DMS 273 treated with DMSO at 0.1 percent for 48 hours (cell line): ENCODE results near the gene UBE2H.
"Not testable (repeated sequence)": the region's sequence is repeated elsewhere in the genome, so short reads cannot be mapped to it uniquely, and the experiment has no call there.

Experiments used
- DNase-seq: peaks from one replicate; lab custom pipeline; 2025; lab: John Stamatoyannopoulos, UW

The UBE2H gene

DNA sequence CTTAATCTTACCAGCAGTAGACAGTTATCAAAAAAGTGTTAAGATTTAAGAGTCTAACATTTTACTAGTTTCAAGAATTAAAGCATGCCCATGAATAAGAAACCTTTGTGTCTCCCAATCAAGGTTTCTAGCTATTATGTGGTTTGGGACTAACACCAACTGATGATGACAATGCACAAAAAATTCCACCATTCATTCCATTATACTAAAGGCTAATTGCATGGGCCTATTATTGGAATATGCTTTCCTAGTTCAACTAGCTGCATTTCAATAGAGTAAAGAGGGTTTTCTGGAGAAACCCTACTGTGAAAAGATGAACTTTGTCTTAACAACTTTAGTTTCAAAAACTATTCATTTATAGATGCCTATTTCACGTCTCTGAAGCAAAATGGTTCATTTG, 44.6 kb downstream of the UBE2H start:
- DNase-seq = no peak

DNA sequence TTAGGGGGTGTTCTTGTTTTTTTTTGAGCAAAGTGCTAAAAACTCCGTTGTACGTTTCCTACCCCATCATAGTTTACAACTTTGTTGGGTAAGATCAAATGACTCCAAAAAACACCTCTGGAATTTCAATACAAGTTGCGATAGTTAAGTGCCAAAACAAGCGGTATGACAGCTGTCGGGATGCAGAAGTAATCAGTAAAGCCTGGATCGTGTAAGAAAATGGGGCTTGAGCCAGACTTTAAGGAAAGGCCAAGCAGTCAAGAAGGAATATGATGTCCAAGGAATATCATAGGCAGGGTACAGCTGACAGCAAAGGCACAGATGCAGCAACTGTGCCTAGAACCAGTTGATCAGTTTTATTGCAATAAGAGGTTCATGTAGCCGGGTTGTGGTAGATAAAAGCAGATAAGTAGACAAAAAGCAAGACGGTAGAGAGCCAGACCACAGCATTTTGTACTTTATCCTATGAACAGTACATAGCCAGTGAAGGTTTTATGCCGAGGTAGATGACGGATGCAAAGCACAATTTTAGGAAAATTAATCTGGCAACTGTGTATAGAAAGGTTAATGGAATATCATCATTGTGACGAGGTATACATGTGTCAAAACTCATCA, 45.5 kb downstream of the UBE2H start:
- no peak for DNase-seq

- no peak for DNase-seq
Observed at GRCh38 chr7:129906700-129907099, 46.1 kb downstream of the UBE2H start.

GRCh38 chr7:129903935-129904334, 48.8 kb downstream of the UBE2H start:
- DNase-seq = no peak

- no peak for DNase-seq
Observed at GRCh38 chr7:129902788-129903422, 49.9 kb downstream of the UBE2H start.

DNA sequence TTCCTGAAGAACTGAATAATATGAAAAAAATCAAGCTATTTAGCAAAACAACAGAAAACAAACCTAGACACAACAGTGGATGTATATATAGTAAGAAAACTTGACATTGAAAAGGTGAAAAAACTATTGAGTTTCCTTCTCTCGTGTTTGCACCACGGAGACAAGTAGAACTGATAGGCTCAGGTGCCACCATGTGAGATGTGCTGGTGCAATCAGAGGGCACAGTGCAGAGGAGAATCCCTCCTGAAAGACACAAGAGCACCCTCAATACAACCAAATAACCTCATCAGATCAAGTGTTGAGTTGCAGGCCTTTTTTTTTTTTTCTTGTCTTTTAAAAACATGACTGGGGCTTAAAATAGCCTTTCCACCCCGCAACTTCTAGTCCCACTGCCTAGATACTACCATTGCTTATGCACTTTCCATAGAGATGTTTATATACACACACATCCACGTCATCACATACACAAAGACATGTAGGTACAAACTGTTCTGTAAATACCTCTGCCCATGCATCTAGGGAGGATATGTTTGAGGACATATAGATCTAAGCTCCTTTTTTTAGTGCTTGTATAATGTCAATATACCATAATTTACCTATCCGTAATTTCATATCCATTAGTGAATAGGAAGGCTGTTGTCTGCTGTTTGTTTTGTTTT, 54.1 kb downstream of the UBE2H start:
- no peak for DNase-seq

DNA sequence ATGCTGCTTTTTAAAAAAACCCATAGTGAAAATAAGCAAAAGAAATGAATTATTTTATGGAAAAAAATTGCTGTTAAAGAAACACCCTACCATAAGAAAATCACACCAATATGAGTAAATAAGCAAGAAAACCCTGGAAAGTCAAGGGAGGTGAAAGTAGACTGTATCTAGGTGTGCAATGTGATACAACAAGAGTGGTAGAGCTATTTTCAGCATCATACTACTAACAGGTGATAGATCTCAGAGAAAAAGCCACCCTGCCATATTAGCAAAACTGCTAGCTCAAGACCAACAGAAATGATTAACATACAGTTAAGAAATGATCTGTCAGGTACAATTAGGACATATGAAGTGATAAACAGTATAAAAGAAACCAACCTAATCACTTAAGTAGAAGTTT, 54.8 kb downstream of the UBE2H start:
- no peak for DNase-seq

DNA sequence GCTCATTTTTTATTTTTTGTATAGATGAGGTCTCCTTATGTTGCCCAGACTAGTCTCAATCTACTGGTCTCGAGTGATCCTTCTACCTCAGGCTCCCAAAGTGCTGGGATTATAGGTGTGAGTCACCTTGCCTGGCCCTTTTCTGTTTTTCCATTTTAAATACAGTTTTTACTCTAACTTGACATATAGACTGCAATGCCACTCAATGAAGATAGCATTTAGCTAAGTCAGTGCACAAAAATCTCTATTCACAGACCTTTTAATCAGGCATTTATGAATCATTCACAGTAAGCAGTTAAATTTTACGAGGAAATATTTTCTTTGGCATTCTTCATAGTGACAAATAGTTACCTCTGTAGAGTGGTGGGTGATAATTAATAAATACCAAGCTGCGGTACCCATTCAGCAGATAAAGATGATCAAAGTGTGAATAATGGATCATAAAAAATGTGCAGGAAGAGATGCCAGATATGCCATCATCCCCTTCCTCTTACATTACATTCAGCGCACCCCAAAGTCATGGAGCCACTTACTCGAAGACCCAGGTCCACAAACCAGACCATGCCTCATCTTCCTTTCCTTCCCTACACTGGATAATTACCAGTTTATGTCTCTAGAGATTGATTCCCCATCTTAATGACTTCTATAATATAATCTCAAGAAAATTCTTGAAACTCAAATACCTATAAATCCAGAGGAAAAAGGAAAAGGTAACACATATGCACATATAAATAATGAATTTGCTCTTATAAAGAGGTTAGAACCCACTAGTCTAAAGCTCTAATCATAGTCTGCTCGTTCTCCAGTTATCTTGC, 56.0 kb downstream of the UBE2H start:
- no peak for DNase-seq

DNA sequence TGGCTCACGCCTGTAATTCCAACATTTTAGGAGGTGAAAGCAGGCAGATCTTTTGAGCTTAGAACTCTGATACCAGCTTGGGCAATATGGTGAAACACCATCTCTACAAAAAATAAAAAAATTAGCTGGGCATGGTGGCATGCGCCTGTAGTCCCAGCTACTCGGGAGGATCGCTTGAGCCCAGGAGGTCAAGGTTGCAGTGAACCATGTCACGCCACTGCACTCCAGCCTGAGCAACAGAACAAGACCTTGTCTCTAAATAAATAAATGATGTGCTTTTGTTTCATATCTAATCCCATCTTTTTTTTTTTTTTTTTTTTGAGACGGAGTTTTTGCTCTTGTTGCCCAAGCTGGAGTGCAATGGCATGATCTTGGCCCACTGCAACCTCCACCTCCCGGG, 58.6 kb downstream of the UBE2H start:
- not testable (repeated sequence) for DNase-seq

DNA sequence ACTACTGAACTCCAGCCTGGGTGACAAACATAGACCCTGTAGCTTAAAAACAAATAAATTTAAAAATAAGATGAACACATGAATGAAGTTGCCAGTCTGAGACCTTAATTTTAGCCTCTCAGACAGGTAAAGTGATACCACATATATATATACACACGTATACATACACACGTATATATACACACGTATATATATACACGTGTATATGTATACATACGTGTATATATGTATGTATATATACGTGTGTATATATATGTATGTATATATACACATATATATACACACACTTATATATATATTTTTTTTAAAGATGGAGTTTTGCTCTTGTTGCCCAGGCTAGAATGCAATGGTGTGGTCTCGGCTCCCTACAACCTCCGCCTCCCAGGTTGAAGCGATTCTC, 62.7 kb downstream of the UBE2H start:
- DNase-seq = no peak

GRCh38 chr7:129889133-129889844, 63.5 kb downstream of the UBE2H start:
- no peak for DNase-seq

- DNase-seq = no peak
Observed at GRCh38 chr7:129887865-129888264, 64.9 kb downstream of the UBE2H start.

- DNase-seq = no peak
Observed at GRCh38 chr7:129886818-129887186, 66.0 kb downstream of the UBE2H start.

- DNase-seq = no peak
Observed at GRCh38 chr7:129886167-129886817, 66.5 kb downstream of the UBE2H start.

- no peak for DNase-seq
Observed at GRCh38 chr7:129884495-129884894, 68.3 kb downstream of the UBE2H start.

GRCh38 chr7:129883151-129883550, 69.6 kb downstream of the UBE2H start:
- DNase-seq = no peak

DNA sequence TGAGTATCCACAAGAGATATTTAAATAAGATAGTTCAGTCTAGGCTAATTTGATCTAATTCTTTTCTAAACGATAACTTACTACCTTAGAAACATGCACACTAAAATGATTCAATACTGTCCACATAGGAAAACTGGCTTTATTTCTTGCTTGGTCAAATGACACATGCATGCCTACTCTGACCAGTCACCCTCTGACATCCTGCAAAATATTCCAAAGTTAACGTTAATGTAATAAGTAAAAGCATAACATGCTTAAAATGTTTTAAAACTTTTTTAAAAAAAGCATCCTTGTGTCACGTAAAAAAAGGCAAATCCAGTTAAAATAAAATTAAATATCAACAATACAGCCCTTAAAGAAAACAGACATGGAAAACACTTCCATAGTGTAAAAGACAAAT, 70.2 kb downstream of the UBE2H start:
- no peak for DNase-seq

GRCh38 chr7:129877146-129877792, 75.5 kb downstream of the UBE2H start:
- DNase-seq = no peak

DNA sequence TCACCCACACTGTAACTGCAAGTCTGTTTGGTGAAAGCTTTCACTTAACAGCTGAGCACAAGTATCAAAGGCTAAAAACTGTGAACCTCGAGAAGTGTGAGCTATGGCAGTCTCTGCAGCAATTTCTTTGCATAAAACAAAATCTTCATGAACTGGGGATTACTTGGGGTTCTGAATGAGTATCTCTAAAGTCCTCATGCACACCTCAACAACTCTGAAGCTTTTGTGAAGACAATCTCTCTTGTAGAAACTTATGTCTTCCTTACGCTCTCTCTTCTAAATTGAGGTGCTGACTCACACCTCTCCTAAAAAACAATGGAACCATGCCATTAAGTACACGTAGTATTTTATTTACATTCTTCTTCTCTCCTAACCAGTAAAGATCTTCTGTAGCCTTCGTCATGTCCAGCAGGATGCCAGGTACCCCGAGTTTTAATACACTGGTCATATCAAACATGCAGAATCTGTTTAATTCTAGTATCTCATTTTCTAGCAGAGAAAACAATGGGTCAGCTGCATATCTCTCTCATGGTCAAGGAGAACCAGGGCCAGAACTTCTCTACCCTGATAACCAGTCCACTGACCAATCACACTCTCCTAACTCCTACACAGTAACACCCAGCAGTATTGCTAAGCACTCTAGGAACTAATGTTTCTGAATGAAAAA, 76.9 kb downstream of the UBE2H start:
- DNase-seq = no peak

- DNase-seq = no peak
Observed at GRCh38 chr7:129875160-129875559, 77.6 kb downstream of the UBE2H start.

- DNase-seq = no peak
Observed at GRCh38 chr7:129874722-129875121, 78.0 kb downstream of the UBE2H start.
